Measurements from ENCODE around the gene TMTC2.
"Not testable (repeated sequence)": the region's sequence is repeated elsewhere in the genome, so short reads cannot be mapped to it uniquely, and the experiment has no call there.

The TMTC2 gene

GRCh38 chr12:83089575-83089974, 402.9 kb downstream of the TMTC2 start:
- no peak for DNase-seq

- no peak for DNase-seq
These were observed 405.4 kb downstream of the TMTC2 start for GRCh38 chr12:83092129-83092528.

GRCh38 chr12:83092606-83093005, 405.9 kb downstream of the TMTC2 start:
- no peak for DNase-seq

GRCh38 chr12:83093426-83093825, 406.7 kb downstream of the TMTC2 start:
- no peak for DNase-seq

GRCh38 chr12:83097643-83098342, 411.1 kb downstream of the TMTC2 start:
- no peak for DNase-seq

GRCh38 chr12:83099436-83099835, 412.7 kb downstream of the TMTC2 start:
- no peak for DNase-seq

- no peak for DNase-seq
These were observed 415.8 kb downstream of the TMTC2 start for GRCh38 chr12:83102499-83102898.

- DNase-seq = no peak
These were observed 420.2 kb downstream of the TMTC2 start for GRCh38 chr12:83106873-83107272.

- DNase-seq = no peak
These were observed 423.7 kb downstream of the TMTC2 start for GRCh38 chr12:83110424-83110823.

GRCh38 chr12:83113945-83114344, 427.2 kb downstream of the TMTC2 start:
- DNase-seq = no peak

- no peak for DNase-seq
These were observed 428.3 kb downstream of the TMTC2 start for GRCh38 chr12:83114966-83115365.

- DNase-seq = not testable (repeated sequence)
These were observed 431.2 kb downstream of the TMTC2 start for GRCh38 chr12:83117926-83118325.

GRCh38 chr12:83121897-83122622, 435.4 kb downstream of the TMTC2 start:
- no peak for DNase-seq

GRCh38 chr12:83122623-83122934, 435.9 kb downstream of the TMTC2 start:
- DNase-seq = no peak

GRCh38 chr12:83123039-83123438, 436.3 kb downstream of the TMTC2 start:
- DNase-seq = no peak

GRCh38 chr12:83128540-83128939, 441.8 kb downstream of the TMTC2 start:
- DNase-seq = no peak

- no peak for DNase-seq
These were observed 443.5 kb downstream of the TMTC2 start for GRCh38 chr12:83130178-83130577.

- DNase-seq = no peak
These were observed 445.7 kb downstream of the TMTC2 start for GRCh38 chr12:83132360-83132759.

- DNase-seq = no peak
These were observed 449.7 kb downstream of the TMTC2 start for GRCh38 chr12:83136411-83136810.

GRCh38 chr12:83140135-83140534, 453.4 kb downstream of the TMTC2 start:
- DNase-seq = no peak

- no peak for DNase-seq
These were observed 454.8 kb downstream of the TMTC2 start for GRCh38 chr12:83141460-83141994.

- no peak for DNase-seq
These were observed 456.2 kb downstream of the TMTC2 start for GRCh38 chr12:83142914-83143313.

- no peak for DNase-seq
These were observed 457.2 kb downstream of the TMTC2 start for GRCh38 chr12:83143950-83144349.

GRCh38 chr12:83145325-83145840, 458.7 kb downstream of the TMTC2 start:
- DNase-seq = no peak

Measured in CD4-positive, alpha-beta T cell treated with Interleukin-1 beta for 1 hour (primary cell).